ENCODE data around the gene PRAC2.

GRCh38 chr17:48740537-48740936, 17.6 kb downstream of the PRAC2 start:
- TF ChIP-seq POLR2AphosphoS5 (IDR thresholded peaks at IDR 0.05; ENCODE audit: low read depth, low read length) (no peak), POLR2A (IDR thresholded peaks at IDR 0.05; ENCODE audit: low read depth, low read length) (no peak), TAF1 (IDR thresholded peaks at IDR 0.05; ENCODE audit: low read depth, low read length) (no peak), PAX5 (IDR thresholded peaks at IDR 0.05; ENCODE audit: insufficient read depth, low read length, severe bottlenecking) (no peak), POU2F2 (IDR thresholded peaks at IDR 0.05; ENCODE audit: low read depth, low read length) (no peak), SPI1 (IDR thresholded peaks at IDR 0.05; ENCODE audit: low read depth, low read length) (no peak)

All from GM12891 (cell line).